Suppressor macrophage treated with lipopolysaccharide for 1 hour (primary cell): ENCODE data around the gene NLGN2.

Experiments
- DNase-seq, 3 donors: peaks; one replicate each; pipeline ENCODE4 v3.0.0-alpha.2; 2020 to 2022

Gene NLGN2

GRCh38 chr17:7437950-7438614, 30.4 kb downstream of the NLGN2 start:
- DNase-seq: peak; percentile 63 to 91 (median 80)

GRCh38 chr17:7438656-7439460, 31.2 kb downstream of the NLGN2 start:
- DNase-seq: no peak

- no peak for DNase-seq
Observed at GRCh38 chr17:7439462-7440112, 31.9 kb downstream of the NLGN2 start, which contains the start of gene FGF11. Gene FGF11 (plus strand): TSS chr17:7439512. CDS start chr17:7439621, 109 bp downstream.

GRCh38 chr17:7440113-7440833, 32.6 kb downstream of the NLGN2 start:
- peak; percentile 41 to 70 (median 49) for DNase-seq

GRCh38 chr17:7440834-7441195, 33.2 kb downstream of the NLGN2 start:
- DNase-seq: peak; percentile 50 to 72 (median 54)

GRCh38 chr17:7441266-7441665, 33.6 kb downstream of the NLGN2 start:
- DNase-seq: no peak

GRCh38 chr17:7442142-7442541, 34.5 kb downstream of the NLGN2 start:
- no peak for DNase-seq

- no peak for DNase-seq
Observed at GRCh38 chr17:7443499-7444485, 36.1 kb downstream of the NLGN2 start.

GRCh38 chr17:7444682-7445618, 37.3 kb downstream of the NLGN2 start, which contains the start of gene CHRNB1:
Gene CHRNB1 (plus strand): TSS chr17:7445061. CDS start chr17:7445128, 67 bp downstream.
- peak; percentile 84 to 95 (median 88) for DNase-seq

GRCh38 chr17:7445619-7445968, 37.9 kb downstream of the NLGN2 start:
- DNase-seq: no peak

- DNase-seq: no peak
Observed at GRCh38 chr17:7448461-7448860, 40.8 kb downstream of the NLGN2 start.

- DNase-seq: no peak
Observed at GRCh38 chr17:7459961-7460545, 52.4 kb downstream of the NLGN2 start.

GRCh38 chr17:7460850-7461660, 53.4 kb downstream of the NLGN2 start:
- DNase-seq: no peak

GRCh38 chr17:7462474-7463371, 55.1 kb downstream of the NLGN2 start:
- no peak for DNase-seq

- DNase-seq: no peak
Observed at GRCh38 chr17:7463372-7463846, 55.8 kb downstream of the NLGN2 start.

GRCh38 chr17:7464081-7464480, 56.4 kb downstream of the NLGN2 start:
- no peak for DNase-seq

GRCh38 chr17:7465597-7466275, 58.1 kb downstream of the NLGN2 start:
- DNase-seq: no peak

GRCh38 chr17:7466318-7466638, 58.6 kb downstream of the NLGN2 start:
- no peak for DNase-seq
